GM21723 (cell line): ENCODE data around the gene TRIM75.
"Not testable (repeated sequence)": the region's sequence is repeated elsewhere in the genome, so short reads cannot be mapped to it uniquely, and the experiment has no call there.

Experiments used
- ATAC-seq: cut with Tn5 transposase; IDR thresholded peaks from one replicate; pipeline ENCODE4 v1.9.1; 2021; ENCODE audit warnings: mild to moderate bottlenecking, moderate library complexity; ENCODE audit not compliant: unreplicated experiment

The TRIM75 gene

DNA sequence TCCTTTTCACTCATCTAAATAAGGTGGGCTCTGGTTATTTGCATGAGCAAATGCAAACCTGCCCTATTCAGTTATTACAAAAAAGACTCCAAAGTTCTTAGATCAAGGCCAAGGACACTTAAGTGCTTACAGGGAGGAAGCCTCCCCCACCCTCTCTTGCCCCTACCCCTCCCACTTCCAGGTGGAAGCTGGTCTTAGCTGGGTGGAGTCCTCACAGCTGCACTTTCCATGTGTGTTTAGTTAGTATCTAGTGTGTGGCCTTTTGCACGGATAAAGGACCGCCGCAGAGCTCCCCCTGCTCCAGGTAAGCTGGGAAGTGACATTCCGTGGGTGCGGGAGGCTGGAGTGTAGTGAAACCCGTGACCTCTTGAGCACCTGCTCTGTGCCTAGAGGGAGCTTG lies at the start of gene TRIM75:
TSS of gene TRIM75 (plus strand) at position 222 of the 400 bp plus-strand sequence. CDS start 5,282 bp downstream, outside the sequence.
- no peak for ATAC-seq

DNA sequence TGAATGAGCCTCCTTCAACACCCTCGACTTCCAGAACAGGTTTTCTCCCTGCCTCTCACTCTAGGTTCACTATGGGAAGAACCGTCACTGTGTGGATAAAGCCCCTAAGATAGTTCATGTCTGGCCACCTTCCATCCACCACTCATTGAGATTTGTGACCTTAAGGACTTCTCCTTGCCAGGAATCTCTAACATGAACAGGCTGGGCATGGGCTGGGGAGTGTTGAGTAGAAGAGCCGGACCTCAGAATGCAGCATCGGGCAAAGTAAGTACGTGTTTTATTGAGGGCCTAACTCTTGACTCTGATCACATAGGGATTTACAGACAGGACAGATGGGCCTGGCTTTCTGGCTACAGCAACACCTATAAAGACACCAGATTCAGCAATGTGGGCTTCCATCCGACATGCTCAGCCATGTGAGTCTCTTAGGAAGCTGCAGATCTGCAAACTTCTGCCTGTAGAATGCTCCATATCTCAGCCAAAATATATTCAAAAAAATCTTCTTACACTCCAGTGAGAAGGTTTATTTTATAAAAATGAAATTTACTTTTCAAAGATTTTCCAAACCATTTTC lies 48.2 kb upstream of the TRIM75 start:
- ATAC-seq = no peak

DNA sequence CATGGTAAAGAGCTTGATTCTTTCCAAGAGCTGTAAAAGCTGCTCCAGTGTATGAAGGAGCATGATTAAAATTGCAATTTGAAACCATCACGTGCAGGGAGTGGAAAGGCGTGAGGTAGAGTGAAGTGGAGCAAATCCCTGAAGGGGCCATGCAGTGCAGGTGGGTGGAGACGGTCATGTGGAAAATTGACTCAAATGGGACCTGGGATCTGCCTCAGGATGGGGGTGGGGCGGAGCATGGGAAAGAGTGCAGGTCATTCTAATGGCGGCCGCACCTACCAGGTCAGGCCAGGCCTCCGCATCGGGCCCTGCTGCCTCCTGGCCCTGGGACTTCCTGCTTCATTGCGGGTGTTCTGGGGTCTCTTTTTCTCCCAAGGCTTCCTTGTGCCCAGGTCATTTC lies 47.2 kb upstream of the TRIM75 start:
- ATAC-seq = no peak

DNA sequence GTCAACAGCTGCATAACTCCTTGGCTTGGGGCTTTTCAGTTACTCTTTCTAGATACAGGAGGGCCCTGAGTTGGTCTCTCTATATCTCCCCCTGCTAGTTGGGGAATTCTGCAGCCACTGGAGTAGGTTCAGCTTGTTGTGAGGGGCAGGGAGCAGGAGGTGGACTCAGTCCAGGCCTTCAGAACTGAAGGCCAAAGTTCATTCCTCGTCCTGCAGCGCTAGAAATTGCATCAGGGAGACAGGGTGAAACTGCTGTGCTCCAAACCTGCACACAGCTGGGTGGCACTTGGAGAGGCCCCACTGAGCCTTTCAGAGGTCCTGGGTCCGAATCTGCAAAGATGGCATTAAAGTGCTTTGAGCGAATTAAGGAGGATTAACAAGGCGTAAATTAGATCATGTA lies 46.8 kb upstream of the TRIM75 start:
- ATAC-seq = no peak

DNA sequence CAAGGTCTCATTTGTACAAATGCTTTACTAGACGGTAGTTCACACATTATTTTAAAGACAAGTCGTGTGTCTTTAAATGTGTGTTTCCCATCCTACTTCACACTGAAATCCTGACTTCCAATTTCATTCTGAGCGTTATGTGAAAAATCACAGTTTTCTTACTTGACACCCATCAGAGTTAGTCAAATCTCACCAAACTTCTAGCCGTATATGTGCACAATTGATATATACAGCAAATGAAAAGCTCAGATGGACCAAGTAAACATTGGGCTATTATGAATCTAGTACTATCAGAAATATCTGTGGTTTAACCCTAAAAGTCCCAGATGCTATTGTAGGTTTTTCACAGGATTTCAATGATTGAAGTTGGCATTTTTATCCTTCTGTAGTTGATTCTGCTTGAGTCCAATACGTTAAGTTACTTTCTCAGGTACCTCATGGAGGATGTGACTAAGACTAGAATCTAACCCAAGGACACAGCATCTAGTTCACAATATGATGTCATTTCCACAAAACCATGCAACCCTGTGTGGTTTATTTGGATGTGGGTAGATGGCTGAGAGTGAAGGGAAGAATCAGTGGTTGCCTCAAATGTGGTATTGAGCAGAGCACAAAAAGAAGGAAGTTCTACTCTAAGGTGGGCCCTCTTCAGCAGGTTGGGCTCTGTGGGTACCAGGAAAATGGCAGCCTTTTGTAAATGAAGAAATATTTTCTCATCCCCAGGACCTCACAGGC lies 44.0 kb upstream of the TRIM75 start:
- ATAC-seq = no peak

DNA sequence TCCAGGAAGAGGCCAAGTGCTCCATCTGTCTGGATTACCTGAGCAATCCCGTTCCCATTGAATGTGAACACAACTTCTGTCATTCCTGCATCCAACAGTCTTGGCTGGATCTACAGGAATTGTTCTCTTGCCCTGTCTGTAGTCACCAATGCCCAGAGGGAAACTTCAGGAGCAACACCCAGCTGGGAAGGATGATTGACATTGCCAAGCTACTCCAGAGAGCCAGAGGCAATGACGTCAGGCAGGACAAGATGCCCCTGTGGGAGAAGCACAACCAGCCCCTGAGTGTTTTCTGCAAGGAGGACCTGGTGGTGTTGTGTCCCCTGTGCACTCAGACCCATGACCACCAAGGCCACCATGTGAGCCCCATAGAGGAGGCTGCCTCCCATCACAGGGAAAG lies 43.2 kb upstream of the TRIM75 start:
- ATAC-seq = no peak

DNA sequence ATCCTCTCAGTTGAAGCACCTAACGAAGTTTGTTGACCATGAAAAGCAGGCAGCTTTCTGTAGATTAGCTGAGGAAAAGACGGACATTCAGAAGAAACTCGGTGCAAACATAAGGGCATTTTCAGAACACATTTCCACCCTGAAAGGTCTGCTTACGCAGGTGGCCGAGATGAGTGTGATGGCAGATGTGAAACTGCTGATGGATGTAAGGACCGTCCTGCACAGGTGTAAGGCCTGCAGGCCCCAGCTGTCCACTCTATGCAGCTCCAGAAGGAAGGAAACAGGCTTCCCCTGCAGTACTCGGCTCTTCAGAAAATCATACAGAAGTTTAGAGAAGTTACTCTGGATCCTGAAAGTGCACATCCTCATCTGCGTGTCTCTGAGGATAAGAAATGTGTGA lies 42.7 kb upstream of the TRIM75 start:
- no peak for ATAC-seq

DNA sequence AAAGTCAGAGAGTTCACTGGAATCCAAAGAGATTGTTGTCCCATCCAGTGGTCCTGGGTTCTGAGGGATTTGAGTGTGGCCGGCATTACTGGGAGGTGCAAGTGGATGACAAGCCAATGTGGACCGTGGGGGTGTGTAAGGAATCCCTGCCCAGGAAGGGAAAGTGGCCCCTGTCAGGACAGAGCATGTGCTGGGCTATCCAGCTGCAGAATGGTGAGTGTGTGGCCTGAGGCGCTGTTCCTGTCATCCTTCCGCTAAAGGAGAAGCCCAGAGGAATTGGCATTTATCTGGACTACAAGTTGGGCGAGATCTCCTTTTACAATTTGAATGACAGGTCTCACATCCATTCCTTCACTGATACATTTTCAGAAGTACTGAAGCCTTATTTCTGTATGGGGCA lies 42.3 kb upstream of the TRIM75 start:
- ATAC-seq = no peak

DNA sequence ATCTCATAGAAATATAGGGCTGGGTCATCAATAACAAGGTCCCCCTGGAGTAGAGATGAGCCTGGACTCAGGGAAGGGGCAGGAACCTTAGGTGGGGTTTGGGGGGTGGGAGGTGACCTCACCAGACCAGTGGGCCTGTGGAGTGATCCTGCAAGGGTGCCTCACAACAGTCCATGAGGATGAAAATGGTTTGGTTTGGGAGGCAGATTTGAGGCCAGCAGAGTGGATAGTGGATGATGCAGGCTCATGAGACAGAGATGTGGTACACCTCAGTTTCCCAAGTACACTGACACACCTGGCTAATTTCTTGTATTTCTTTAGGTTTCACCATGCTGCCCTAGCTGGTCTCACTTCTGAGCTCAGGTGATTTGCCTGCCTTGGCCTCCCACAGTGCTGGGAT lies 40.0 kb upstream of the TRIM75 start:
- no peak for ATAC-seq

DNA sequence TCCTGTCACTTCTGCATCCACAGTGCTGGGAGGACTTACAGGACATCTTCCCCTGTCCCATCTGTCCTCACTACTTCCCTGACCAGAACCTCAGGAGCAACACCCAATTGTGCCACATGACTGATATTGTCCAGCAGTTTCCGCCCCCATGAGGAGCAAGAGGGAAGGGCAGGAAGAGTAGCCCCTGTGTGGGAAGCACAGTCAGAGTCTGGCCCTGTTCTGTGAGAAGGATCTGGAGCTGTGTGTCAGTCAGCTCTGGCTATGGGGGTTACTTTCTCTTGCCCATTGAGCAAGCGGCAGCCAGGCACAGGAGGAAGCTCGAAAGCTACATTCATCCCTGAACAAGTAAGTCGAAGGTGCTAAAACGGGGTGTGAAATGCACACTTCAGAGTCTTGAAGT lies 36.7 kb upstream of the TRIM75 start:
- no peak for ATAC-seq

DNA sequence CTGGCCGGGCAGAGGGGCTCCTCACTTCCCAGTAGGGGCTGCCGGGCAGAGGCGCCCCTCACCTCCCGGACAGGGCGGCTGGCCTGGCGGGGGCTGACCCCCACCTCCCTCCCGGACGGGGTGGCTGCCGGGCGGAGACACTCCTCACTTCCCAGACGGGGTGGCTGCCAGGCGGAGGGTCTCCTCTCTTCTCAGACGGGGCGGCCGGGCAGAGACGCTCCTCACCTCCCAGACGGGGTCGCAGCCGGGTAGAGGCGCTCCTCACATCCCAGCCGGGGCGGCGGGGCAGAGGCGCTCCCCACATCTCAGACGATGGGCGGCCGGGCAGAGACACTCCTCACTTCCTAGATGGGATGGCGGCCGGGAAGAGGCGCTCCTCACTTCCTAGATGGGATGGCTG lies 33.7 kb upstream of the TRIM75 start:
- not testable (repeated sequence) for ATAC-seq

DNA sequence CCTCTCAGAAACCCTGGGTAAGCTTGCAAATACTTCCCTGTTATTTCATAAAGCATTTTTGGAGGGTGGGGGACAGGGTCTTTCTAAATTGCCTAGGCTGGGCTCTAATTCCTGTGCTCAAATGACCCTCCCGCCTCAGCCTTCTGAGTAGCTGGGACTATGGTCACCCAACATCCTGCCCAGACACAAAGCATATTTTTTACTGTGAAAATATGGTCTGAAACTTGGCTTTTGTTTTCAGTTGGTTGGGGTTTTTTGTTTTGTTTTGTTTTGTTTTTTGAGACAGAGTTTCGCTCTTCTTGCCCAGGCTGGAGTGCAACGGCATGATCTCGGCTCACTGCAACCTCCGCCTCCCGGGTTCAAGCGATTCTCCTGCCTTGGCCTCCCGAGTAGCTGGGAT lies 27.9 kb upstream of the TRIM75 start:
- ATAC-seq = not testable (repeated sequence)

DNA sequence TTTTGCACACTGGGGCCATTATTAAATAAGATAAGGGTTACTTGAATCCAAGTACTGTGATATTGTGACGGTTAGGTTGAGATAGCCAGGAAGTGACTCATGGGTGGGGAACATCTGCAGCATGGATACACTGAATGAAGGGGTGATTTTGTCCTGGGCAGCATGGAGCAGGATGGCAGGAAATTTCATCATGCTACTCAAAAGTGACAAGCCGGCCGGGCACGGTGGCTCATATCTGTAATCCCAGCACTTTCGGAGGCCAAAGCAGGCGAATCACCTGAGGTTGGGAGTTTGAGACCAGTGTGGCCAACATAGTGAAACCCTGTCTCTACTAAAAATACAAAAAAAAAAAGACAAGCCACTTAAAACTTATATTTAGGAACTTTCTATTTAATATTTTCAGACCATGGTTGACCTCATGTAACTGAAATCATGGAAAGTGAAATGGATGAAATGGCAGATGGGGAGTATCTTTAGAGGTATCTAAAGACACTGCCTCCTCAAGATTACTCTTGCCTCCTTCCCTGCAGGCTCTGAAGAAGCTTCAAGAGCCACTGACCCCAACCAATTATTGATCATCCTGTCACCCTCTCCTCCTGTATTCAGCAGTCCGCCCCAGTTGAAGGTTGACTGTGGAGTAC lies 25.8 kb upstream of the TRIM75 start:
- ATAC-seq = no peak

DNA sequence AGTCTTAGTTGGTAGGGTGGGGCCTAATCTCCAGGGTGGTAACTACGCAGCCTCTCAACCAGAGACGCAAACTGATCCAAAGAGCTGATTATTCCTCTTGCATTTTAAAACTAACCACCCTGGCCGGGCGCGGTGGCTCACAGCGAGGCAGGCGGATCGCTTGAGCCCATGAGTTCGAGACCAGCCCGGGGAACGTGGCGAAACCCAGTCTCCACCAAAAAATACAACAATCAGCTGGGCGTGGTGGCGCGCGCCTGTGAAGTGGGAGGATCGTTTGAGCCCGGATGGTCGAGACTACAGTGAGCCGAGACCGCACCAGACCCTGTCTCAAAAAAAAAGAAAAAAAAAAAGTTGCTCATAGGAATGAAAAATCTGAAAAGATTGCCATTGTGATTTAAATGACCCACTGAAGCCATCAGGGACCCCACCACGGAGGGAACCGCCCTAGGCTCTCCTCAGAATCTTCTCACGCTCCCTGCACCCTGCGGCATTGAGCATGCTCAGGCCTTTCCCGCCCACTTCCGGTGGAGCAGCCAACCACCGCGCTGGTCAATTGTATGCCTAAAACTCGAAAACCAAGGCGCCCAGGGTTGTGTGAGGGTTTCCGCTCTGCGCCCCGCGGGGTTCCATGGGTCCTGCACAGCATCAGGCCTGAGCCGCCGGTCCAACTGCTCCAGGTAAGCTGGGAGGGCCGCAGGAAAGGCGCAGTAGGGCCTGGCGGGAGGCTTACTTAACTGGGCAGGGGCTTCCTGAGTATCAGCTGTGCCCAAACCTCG lies 22.0 kb upstream of the TRIM75 start, which contains the start of gene TRIM60:
TSS of gene TRIM60 (plus strand) at position 564 of the 776 bp plus-strand sequence. CDS start 8,074 bp downstream, outside the sequence.
- no peak for ATAC-seq

DNA sequence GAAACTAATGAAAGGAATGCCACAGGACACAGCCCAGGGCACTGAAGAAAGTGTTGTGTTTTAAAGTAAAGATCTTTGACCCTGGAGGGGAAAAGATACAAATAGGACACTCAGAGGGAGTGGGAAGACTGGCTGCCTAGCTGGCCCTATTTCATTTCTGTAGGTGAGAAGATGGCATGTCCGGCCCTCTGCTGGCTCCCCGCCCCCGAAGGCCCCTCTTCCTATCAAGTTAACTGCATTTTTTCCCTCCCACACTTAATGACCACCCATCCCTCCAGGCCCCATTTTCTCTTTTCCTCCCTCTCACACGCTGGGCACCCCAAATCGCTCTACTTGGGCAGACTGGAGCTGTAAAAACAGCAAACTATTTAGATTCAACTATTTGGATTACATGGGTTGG lies 5.5 kb upstream of the TRIM75 start:
- no peak for ATAC-seq

DNA sequence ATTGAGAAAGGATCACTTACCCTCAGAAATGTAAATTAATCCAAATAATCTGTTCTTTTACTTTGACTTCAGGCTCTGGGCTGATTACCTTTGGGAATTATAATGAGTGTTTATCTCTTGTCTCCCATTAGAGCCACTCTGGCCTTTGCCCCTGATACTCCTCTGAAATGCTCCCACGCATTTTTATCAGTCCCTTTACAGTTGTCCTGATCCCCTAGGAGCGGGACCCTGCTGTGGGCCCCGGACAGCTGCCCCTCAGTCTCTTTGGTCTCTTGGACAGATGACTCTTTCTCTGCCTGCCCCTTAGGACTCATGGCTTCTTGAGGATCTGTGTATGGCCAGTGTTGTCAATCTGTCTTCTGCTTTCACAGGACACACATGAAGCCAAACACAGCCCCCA lies 1.0 kb upstream of the TRIM75 start:
- ATAC-seq = no peak

DNA sequence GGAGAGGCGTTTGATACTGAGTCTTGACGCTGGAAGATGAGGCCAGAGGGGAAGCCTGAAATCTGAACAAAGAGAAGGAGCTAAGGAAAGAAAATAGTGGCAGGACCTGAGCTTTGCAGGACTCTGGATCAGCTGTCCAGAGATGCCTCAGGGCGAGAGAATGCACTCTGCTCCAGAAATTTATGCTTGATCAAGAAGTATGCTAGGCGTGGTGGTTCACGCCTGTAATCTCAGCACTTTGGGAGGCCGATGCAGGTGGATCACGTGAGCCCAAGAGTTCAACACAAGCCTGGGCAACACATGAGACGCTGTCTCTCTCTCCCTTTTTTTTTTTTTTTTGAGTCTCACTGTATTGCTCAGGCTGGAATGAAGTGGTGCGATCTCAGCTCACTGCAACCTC lies 1.9 kb downstream of the TRIM75 start:
- ATAC-seq = no peak

DNA sequence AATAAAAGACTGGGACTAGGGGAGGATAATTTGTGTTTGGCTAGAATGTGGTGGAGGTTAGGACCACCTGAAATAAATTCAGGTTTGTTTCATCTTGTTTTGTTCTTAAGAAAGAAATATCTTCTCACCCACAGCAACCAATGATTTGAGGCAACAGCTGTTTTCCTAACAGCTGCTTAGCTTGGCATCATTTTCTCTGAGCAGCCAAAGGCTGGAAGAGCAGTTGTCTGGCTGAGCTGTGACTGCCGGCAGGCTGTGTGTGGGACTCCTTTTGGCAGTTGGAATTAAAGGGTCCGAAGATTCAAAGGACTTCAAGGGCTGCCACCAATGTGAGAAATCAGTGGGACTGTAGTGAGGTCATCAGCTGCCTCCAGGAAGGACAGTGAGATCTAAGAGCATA lies 5.0 kb downstream of the TRIM75 start:
- no peak for ATAC-seq

DNA sequence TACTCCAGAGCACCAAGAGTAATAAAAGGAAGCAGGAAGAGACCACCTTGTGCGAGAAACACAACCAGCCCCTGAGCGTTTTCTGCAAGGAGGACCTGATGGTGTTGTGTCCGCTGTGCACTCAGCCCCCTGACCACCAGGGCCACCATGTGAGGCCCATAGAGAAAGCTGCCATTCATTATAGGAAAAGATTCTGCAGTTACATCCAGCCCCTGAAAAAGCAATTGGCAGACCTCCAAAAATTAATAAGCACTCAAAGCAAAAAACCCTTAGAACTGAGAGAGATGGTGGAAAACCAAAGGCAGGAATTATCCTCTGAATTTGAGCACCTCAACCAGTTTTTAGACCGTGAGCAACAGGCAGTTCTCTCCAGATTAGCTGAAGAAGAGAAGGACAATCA lies 5.7 kb downstream of the TRIM75 start:
- ATAC-seq = no peak

DNA sequence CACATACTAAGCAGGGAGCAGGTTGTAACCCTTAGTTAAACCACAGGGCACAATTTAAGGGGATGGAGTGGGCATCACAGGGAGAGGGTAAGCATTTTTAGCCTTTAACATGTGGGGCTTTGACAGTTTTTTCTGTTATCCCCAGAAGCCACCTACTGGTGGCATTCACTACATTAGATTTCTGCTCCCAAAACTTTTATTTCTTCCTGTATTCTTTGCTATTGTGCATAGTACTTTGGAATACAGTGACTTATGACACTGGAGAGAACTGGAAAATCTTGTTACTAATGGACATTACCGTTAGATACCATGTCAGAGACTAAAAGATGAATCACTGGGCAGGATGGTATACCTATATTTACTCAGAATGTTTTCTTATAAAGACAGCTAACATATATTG lies 7.3 kb downstream of the TRIM75 start:
- ATAC-seq = no peak

DNA sequence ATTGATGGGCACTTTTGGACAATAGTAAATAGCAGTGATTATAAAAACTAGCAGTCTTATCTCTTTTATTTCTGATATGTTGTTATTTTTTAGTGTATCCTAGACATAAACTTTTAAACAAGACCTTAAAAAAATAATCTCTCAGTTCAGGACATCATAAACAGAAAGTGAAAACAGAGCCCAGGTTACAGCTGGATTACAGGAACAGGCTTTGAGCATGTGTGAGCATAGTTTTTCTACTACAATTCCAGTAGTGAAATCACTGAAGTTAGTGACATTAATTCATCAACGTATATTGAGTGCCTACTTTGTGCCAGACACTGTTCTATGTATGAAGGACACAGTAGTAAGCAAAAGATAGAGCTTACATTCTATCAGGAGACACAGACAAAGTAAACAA lies 16.9 kb downstream of the TRIM75 start:
- no peak for ATAC-seq
